ENCODE data around the gene KDM4B.

The KDM4B gene

DNA sequence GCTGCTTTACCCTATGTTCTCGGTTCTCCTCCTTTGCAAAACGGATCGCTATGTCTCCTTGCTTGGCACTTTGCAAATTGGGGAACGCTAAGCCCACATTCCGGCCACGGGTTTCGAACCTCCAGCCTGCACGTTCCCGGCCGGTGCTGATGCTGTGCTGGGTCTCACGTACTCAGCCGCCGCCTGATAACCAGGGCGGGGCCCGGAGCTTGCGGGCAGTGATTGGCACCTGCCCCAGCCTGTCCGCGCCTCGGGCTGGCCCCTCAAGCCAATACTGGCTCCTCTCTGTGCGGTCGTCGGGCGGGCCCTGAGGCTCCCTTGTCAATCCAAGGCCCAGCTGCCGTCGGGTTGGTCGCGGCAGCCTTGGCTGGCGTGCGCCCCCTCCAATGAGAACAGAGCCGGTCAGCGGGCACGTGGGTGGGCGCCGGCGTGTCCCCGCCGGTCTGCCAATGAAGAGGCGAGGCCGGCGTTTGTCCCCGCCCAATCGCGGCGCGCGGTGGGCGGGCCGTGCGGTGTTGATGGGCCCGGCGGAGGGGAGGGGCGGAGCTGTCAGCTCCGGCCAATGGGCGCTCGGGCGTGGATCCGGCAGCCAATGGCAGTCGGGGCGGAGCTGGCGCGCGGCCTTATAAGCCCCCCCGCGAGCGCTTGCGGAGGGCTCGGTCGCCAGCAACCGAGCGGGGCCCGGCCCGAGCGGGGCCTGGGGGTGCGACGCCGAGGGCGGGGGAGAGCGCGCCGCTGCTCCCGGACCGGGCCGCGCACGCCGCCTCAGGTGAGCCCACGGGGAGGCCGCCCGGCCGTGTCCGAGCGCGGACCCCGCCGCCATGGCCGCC is at the start of gene KDM4B:
KDM4B (plus strand) TSS at position 652 of the 830 bp plus-strand sequence. CDS start 63,778 bp downstream, outside the sequence.
- no peak for TF ChIP-seq CTCF (IDR thresholded peaks at IDR 0.05; ENCODE audit: low read depth, low read length)
- DNase-seq (ENCODE audit: low read depth in 2 of 2) = peak; percentile 99 to 100
- H3K4me3 ChIP-seq (replicated peaks in 1 of 2; ENCODE audit: low read depth in 2 of 2, low read length in 2 of 2) = peak within 1 kb of the TSS; percentile 74 to 79

DNA sequence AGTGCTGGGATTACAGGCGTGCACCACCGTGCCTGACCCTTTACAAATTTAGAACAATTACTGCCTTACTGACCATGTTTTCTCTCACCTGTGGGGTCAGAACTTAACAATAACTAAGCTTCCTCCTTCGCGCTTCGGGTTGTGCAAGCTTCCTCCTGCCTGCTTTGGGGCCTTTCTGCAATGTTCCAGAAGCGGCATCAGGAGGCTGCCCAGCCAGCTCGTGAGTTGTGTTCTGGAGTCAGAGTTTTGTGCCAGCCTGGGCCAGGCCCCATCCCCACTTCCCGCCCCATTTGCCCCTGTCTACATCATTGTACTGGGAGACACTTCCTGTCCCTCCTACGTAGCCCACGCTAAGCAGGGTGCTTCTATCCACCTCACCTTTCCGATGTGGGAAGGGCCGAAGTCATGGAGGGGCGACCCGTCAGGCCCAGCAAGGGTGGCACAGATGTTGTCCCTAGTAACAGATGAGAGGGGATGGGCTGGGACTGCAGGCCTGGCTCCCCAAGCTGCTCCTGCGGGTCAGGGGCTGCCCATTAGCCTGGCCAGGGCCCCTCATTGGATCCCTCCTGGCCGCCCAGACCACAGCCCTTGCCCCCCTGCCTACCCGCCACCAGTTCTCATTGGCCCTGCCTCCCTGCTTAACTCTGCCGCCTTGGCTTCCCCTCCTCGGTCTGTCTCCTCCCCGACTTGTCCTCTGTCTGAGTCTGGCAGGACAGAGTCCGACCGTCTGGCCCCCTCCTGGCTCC is 46.2 kb upstream of the KDM4B start:
- H3K4me3 ChIP-seq (replicated peaks in 1 of 2; ENCODE audit: low read depth in 2 of 2, low read length in 2 of 2) = no peak overlapping the region
- DNase-seq (ENCODE audit: low read depth in 2 of 2) = no peak
- no peak for TF ChIP-seq CTCF (IDR thresholded peaks at IDR 0.05; ENCODE audit: low read depth, low read length)

DNA sequence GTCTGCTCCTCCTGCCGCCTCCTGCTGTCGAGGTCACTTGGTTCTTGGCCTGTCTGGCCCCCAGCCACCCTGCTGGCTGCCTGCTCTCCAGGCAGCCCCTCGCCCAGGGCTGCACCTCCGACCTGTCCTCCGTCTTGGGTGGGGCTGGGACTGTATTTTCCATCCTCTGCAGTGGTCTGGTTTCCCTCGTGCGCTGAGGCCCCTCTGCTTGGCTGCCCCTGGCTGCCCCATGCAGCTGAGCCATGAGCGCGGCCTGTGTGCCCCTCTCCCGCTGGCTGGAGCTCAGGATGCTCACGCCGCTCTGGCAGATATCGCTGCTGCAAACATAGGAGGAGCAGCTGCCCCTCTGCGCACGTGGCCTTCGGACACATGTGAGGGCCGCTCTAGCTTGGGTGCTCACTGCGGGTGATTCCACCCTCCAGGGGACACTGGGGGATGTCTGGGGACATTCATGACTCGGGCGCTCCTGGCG is 45.6 kb upstream of the KDM4B start:
- no peak overlapping the region for H3K4me3 ChIP-seq (replicated peaks in 1 of 2; ENCODE audit: low read depth in 2 of 2, low read length in 2 of 2)
- TF ChIP-seq CTCF (IDR thresholded peaks at IDR 0.05; ENCODE audit: low read depth, low read length) = no peak

GRCh38 chr19:4929186-4929585 is 39.7 kb upstream of the KDM4B start:
- no peak overlapping the region for H3K4me3 ChIP-seq (replicated peaks in 1 of 2; ENCODE audit: low read depth in 2 of 2, low read length in 2 of 2)
- no peak for TF ChIP-seq CTCF (IDR thresholded peaks at IDR 0.05; ENCODE audit: low read depth, low read length)
- DNase-seq (ENCODE audit: low read depth in 2 of 2) = peak; percentile 35 to 40

More for the DNA sequence above, 45.6 kb upstream of the KDM4B start:
- no peak for DNase-seq (ENCODE audit: low read depth in 2 of 2)

DNA sequence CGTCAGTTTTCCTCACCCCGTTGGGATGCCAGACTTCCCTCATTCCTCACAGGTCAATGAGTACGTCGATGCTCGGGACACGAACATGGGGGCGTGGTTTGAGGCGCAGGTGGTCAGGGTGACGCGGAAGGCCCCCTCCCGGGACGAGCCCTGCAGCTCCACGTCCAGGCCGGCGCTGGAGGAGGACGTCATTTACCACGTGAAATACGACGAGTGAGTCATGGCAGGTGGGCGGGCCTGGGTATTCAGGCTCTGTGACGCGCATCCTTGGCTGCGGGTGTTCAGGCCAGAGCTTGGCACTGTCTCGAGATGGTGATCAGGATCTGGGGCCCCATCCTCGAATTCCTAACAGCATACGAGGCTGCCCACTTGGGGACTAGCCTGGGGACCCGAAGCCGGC is 38.2 kb upstream of the KDM4B start:
- no peak for DNase-seq (ENCODE audit: low read depth in 2 of 2)
- no peak for TF ChIP-seq CTCF (IDR thresholded peaks at IDR 0.05; ENCODE audit: low read depth, low read length)
- H3K4me3 ChIP-seq (replicated peaks in 1 of 2; ENCODE audit: low read depth in 2 of 2, low read length in 2 of 2) = no peak overlapping the region

DNA sequence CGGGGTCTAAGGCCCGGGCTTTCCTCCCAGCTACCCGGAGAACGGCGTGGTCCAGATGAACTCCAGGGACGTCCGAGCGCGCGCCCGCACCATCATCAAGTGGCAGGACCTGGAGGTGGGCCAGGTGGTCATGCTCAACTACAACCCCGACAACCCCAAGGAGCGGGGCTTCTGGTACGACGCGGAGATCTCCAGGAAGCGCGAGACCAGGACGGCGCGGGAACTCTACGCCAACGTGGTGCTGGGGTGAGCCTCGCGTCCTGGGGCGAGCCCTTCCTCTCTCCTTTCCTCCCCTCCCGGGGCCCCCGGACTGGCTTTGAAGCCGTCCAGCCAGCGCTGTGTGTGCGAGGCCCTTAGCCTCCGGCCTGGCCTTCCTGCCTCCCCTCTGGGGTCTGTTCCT is 36.2 kb upstream of the KDM4B start:
- no peak for DNase-seq (ENCODE audit: low read depth in 2 of 2)
- no peak for TF ChIP-seq CTCF (IDR thresholded peaks at IDR 0.05; ENCODE audit: low read depth, low read length)
- H3K4me3 ChIP-seq (replicated peaks in 1 of 2; ENCODE audit: low read depth in 2 of 2, low read length in 2 of 2) = no peak overlapping the region

Measured in cardiac fibroblast (primary cell).